Activated CD4-positive, alpha-beta T cell treated with anti-CD3 and anti-CD28 coated beads, Interleukin-2, Interleukin-6, amounts not matched to agents 100 ng/mL and 50 ng/mL, durations not matched to agents 16 hours and 8 hours (primary cell): ENCODE results near the gene MEDAG.
"Not testable (repeated sequence)": the region's sequence is repeated elsewhere in the genome, so short reads cannot be mapped to it uniquely, and the experiment has no call there.

Source experiments
- DNase-seq: peaks from one replicate; pipeline ENCODE4 v3.0.0-alpha.2; 2020

Gene MEDAG

DNA sequence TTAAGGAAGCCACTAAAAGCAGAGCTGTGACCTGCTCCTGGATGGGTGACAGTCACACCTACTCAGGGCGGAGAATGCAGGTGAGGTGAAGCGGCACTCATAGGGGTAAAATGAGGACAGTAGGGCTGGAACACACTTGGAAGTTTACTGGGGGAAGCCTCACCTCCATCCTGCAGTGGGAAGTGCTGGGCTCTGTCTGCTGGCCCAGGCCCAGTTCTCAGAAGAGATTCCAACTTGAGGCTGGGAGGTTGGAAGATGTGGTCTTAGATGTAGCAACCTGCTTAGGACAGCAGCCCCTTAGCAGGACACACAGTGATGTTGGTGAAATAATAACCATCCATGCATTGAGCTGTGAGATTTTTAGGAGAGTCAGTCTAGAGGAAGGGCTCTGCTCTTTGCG, 4.6 kb downstream of the MEDAG start:
- no peak for DNase-seq

DNA sequence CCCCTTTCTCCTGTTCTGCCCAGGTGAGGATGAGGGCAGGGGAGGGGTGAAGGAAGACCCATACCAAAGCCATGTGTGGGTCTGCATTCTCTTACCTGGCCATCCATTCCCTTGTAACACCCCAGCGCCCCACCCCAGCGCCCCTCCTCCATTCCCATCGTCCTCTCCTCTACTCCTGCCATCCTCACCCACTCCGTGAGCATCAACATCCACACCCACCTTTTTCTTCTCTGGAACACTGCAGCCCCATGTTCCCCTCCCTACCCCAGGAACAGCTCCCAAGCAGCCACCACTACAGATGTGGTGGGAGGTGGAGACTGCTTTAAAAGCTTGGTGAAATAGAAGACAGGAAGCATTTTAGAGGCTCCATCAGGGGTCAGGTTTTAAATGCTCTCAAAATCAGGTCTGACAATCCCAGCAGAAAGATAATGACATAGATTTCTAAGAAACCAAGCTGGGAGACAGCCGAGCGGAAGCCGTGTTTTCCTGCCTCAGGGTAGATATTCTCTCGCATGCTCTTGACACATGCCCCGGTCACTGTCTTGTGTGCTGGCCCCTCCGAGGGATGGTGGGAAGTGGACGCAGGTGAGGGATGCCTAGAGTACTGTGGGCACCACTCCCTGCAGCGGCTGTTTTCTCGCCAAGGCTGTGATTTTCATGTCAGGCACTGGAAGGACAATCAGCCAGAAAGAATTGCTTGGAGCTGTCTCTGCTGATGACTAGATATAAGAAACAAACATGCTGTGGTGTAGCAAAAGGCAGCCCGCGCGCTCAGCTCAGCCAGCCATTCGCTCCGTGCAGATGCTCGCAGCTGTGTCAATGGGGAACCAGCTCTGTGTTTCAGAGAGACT, 9.8 kb downstream of the MEDAG start:
- no peak for DNase-seq

DNA sequence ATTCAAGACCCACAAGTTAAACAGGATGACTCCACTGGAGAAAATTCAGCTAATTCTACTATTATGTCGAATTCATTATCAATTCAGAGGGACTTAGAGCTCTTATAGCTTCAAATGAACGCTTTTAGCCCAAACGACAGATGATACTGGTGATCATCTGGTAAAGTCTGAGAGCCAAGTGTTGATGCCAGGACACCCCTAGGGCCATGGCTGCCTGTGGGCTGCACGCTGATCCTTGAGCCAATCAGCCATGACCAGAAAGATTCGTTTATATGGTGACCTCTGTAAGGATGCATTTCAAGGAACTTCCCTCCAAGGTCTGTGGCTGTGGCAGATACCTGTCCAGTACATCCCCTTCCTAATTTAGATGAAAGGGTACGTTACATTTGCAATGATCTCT, 10.9 kb downstream of the MEDAG start:
- DNase-seq = no peak

GRCh38 chr13:30918662-30919405, 12.8 kb downstream of the MEDAG start:
- no peak for DNase-seq

GRCh38 chr13:30920162-30920909, 14.3 kb downstream of the MEDAG start:
- DNase-seq = no peak

- no peak for DNase-seq
Measured at GRCh38 chr13:30923418-30923817, 17.3 kb downstream of the MEDAG start.

GRCh38 chr13:30924721-30925120, 18.6 kb downstream of the MEDAG start:
- no peak for DNase-seq

- no peak for DNase-seq
Measured at GRCh38 chr13:30925429-30925828, 19.4 kb downstream of the MEDAG start.

DNA sequence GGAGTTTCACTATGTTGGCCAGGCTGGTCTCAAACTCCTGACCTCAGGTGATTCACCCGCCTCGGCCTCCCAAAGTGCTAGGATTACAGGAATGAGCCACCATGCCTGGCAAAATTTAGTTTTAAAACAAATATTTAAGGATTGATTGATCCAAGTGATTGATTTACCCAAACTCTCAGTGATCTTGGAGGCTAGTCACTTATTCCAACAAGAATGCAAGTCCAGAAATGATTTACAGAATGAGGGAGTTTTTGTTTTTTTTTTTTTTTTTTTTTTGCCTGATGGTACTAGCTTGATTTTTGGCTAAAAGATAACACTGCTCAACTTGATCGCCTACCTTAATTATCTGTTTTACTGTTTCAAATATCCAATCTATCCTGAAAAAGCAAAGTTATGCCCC, 20.7 kb downstream of the MEDAG start:
- no peak for DNase-seq

DNA sequence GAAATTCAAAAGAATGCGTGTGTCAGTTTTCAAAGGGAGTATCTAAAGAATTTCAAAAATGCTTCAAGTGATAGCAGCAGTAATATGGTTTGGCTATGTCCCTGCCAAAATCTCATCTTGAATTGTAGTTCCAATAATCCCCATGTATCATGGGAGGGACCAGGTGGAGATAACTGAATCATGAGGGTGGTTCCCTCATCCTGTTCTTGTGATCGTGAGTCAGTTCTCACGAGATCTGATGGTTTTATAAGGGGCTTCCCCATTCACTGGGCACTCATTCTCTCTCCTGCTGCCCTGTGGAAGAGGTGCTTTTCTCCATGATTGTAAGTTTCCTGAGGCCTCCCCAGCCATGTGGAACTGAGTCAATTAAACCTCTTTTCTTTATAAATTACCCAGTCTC, 21.1 kb downstream of the MEDAG start:
- not testable (repeated sequence) for DNase-seq

- no peak for DNase-seq
Measured at GRCh38 chr13:30927595-30927994, 21.5 kb downstream of the MEDAG start.

- DNase-seq = no peak
Measured at GRCh38 chr13:30928978-30929377, 22.9 kb downstream of the MEDAG start.

GRCh38 chr13:30932481-30933353, 26.6 kb downstream of the MEDAG start, which contains the start of gene TEX26:
TSS of gene TEX26 (plus strand) at chr13:30932656. CDS start at chr13:30932716, 60 bp downstream.
- DNase-seq = no peak

DNA sequence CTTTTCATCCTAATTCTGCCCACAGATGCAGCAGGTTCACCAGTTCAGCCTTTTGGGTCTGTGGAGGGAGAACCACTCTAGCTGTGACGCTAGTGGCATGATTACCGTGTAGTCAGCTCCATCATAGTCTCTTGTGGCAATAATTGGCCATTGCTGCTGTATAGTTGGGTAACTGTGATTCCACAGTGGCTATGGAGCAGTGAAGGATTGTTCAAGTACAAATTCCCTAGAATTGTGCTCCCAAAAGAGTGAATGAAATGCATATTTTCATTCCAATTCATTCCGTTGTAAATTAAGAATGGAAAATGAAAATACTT, 27.2 kb downstream of the MEDAG start:
- DNase-seq = no peak

GRCh38 chr13:30934381-30934780, 28.3 kb downstream of the MEDAG start:
- no peak for DNase-seq

DNA sequence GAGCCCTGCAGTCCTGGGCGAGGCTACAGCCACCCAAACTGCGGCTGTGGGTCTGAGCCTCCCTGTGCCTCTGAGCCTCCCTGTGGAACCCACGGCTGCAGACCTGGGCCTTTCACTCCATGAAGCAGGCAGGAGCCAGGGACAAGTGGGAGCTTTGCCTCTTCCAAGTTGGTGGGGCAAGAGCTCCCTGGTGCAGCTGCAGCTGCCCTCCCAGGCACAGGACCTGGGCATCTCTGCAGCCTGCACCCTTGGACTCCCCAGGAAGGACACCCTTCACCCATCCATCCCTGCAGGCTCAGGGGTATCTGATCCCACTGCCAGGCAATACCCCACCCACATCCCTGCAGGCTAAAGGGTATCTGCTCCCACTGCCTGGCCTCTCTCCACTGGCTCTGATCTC, 28.7 kb downstream of the MEDAG start:
- no peak for DNase-seq

DNA sequence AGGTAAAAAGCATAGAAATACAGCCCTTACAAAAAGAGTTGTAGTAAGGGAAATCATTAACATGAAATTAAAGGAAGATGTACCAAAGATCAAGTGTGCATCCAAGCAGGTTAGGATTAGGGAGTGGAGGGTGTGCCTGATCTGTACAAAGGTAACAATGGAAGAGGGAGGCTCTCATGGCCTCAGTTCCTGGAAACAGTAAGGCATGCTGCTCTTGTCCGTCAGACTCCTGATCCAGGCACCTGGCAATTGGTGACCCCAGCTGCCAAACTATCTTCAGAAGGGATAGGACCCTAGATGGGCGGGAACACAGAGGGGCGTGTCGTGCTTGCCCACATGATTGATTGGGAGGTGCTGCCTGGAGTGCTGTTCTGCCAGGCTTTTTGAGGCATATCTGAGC, 30.9 kb downstream of the MEDAG start:
- DNase-seq = no peak

- no peak for DNase-seq
Measured at GRCh38 chr13:30943881-30944280, 37.8 kb downstream of the MEDAG start.

- no peak for DNase-seq
Measured at GRCh38 chr13:30957258-30957943, 51.3 kb downstream of the MEDAG start.

DNA sequence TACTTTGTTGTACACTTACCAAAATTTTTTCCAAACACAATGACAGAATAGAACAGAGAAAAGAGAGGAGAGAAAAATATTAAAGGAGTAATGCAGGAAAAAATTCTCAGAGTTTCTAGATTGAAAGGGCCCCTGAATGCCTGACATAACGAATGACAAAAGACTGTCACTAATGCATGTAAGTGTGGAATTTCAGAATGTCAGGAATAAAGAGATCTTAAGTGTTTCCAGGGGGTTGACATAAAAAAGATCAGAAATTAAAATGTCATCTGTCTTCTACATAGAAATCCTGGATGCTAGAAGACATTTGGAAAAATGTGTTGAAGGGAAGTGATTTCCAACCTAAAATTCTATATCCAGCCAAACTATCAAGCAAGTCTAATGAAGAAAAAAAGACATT, 53.6 kb downstream of the MEDAG start:
- no peak for DNase-seq

DNA sequence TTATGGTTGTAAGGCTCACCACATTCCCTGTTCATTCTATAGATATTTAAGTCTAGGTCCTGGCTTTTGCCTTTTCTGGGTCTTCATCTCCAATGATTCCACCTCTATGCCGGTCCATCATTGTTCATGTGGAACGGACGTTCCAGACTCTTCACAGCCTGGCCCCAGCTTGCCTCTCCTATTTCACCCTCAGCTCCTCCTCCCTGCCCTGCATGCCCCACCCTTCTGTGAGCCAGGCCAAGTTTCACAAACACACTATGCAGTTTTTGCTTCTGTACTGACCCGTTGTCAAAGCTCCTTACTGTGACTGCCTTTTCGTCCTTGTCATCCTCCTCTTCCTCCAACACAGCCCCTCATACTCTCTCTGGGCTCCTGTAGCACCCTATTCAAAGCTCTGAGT, 57.7 kb downstream of the MEDAG start:
- no peak for DNase-seq

DNA sequence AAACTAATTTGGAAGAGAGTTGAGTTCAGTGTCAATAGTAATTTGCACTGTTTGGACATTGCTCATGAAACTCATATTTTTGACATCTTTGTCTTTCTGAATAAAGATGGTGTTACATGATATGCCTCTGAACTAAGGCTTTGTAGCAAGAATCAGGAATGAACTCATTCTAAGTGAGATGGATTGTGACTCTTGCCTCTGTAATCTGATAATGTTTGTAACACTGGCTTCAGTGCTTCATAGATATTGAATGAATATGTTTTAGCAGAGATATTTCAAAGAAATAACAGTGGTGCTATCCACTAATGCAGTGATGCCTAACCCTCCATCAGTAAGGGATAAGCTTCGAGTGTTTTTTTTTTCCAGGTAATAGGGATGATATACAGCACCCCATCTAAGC, 59.3 kb downstream of the MEDAG start:
- DNase-seq = no peak
